Measurements from ENCODE around the gene POU6F2. TPM values are rescaled to one million over a fixed set of nuclear protein-coding genes. Genes with fewer than 3 reads are reported as not detected.
"Not testable (repeated sequence)": the region's sequence is repeated elsewhere in the genome, so short reads cannot be mapped to it uniquely, and the experiment has no call there.

Gene POU6F2
- total RNA-seq, 1 donor from 2014 or later: 7.9 TPM

- H3K36me3 Mint-ChIP-seq (ENCODE audit: low read depth): no peaks in the 10 kb centered on the region
- peaks cover 7% of the 10 kb centered on the region for H3K27me3 Mint-ChIP-seq (ENCODE audit: low read depth)
- no peak for DNase-seq (ENCODE audit: low read depth, low spot score)
- no peaks in the 10 kb centered on the region for H3K4me1 Mint-ChIP-seq
- H3K4me3 Mint-ChIP-seq: no peak overlapping the region
- TF ChIP-seq CTCF (conservative IDR thresholded peaks at IDR 0.05): no peak
- H3K27ac Mint-ChIP-seq (ENCODE audit: unreplicated experiment): no peak overlapping the region
- no peaks in the 10 kb centered on the region for H3K9me3 Mint-ChIP-seq
These were observed 14.5 kb downstream of the POU6F2 start for GRCh38 chr7:38992203-38992602.

- TF ChIP-seq CTCF (conservative IDR thresholded peaks at IDR 0.05): no peak
- Mint-ChIP-seq H3K27me3 (ENCODE audit: low read depth) (no peaks in the 10 kb centered on the region), H3K4me1 (peaks cover 19% of the 10 kb centered on the region), H3K36me3 (ENCODE audit: low read depth) (no peaks in the 10 kb centered on the region), H3K27ac (ENCODE audit: unreplicated experiment) (no peak overlapping the region), H3K4me3 (no peak overlapping the region), H3K9me3 (peaks cover 3% of the 10 kb centered on the region)
- no peak for DNase-seq (ENCODE audit: low read depth, low spot score)
These were observed 23.9 kb downstream of the POU6F2 start for GRCh38 chr7:39001595-39001994.

- no peak for TF ChIP-seq CTCF (conservative IDR thresholded peaks at IDR 0.05)
- DNase-seq (ENCODE audit: low read depth, low spot score): no peak
- Mint-ChIP-seq H3K27me3 (ENCODE audit: low read depth) (no peaks in the 10 kb centered on the region), H3K4me3 (no peak overlapping the region), H3K4me1 (peaks cover 19% of the 10 kb centered on the region), H3K9me3 (peaks cover 3% of the 10 kb centered on the region), H3K27ac (ENCODE audit: unreplicated experiment) (no peak overlapping the region), H3K36me3 (ENCODE audit: low read depth) (no peaks in the 10 kb centered on the region)
These were observed 25.0 kb downstream of the POU6F2 start for GRCh38 chr7:39002755-39003154.

- Mint-ChIP-seq H3K36me3 (ENCODE audit: low read depth) (no peaks in the 10 kb centered on the region), H3K4me3 (no peak overlapping the region), H3K9me3 (no peaks in the 10 kb centered on the region), H3K27me3 (ENCODE audit: low read depth) (no peaks in the 10 kb centered on the region), H3K4me1 (peaks cover 19% of the 10 kb centered on the region), H3K27ac (ENCODE audit: unreplicated experiment) (peak overlapping the region; percentile 64)
- no peak for TF ChIP-seq CTCF (conservative IDR thresholded peaks at IDR 0.05)
- DNase-seq (ENCODE audit: low read depth, low spot score): no peak
These were observed 27.3 kb downstream of the POU6F2 start for GRCh38 chr7:39005036-39005435.

- H3K4me1 Mint-ChIP-seq: peaks cover 19% of the 10 kb centered on the region
These were observed 27.8 kb downstream of the POU6F2 start for GRCh38 chr7:39005461-39005860.

GRCh38 chr7:39013049-39013939 lies 35.6 kb downstream of the POU6F2 start:
- H3K36me3 Mint-ChIP-seq (ENCODE audit: low read depth); H3K9me3 Mint-ChIP-seq; H3K27me3 Mint-ChIP-seq (ENCODE audit: low read depth); DNase-seq (ENCODE audit: low read depth, low spot score): not testable (repeated sequence)
- Mint-ChIP-seq H3K27ac (ENCODE audit: unreplicated experiment) (peak overlapping the region; percentile 99), H3K4me1 (peaks cover 18% of the 10 kb centered on the region), H3K4me3 (peak overlapping the region; percentile 93)

More at GRCh38 chr7:39005461-39005860, 27.8 kb downstream of the POU6F2 start:
- TF ChIP-seq CTCF (conservative IDR thresholded peaks at IDR 0.05): no peak
- H3K9me3 Mint-ChIP-seq: no peaks in the 10 kb centered on the region
- H3K27ac Mint-ChIP-seq (ENCODE audit: unreplicated experiment): peak overlapping the region; percentile 64
- no peak for DNase-seq (ENCODE audit: low read depth, low spot score)
- H3K36me3 Mint-ChIP-seq (ENCODE audit: low read depth): no peaks in the 10 kb centered on the region
- no peaks in the 10 kb centered on the region for H3K27me3 Mint-ChIP-seq (ENCODE audit: low read depth)
- no peak overlapping the region for H3K4me3 Mint-ChIP-seq
